ENCODE data around the gene SELPLG. TPM values are rescaled to one million over a fixed set of nuclear protein-coding genes. Genes with fewer than 3 reads are reported as not detected.

The SELPLG gene
- total and polyA plus RNA-seq, 4 donors, result 2.1 to 9.6 (median 4.8) TPM

DNA sequence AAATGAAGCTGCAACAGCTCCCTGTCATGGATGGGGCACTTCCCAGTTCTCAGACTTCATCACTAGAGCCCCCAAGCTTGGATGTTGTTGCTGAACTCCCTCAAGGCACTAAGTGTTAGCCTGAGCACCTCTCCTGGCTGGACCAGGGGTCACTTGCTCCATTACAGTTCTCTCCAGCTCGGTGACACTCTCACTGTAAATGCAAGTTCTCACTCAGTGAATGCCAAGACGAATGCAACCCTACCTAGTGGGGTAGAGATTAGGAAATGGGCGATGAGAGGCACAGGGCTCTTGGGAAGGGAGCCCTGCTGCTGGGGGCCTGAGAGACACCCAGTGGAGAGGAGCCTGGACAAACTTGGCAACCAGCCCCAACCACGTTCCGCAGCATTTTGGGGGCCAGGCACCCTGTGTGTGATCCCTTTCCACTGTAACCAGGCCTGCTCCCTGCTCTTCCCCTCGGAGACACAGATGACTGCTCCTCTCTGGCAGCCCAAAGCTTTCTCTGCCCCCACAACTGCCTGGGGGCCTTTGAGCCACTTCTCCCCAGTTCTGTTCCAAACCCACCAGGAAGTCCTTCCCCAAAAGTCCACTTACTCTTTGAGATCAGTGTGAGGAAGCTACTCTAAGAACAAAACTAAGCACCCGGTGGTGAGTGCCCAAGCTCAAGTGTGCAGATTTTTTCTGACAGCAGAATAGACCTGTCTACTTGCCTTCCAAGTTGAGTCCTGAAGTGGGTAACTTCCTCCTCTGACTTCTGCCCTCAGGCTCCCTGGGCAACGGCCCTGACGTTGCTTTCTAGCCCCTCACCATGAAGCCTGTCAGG is 8.0 kb upstream of the SELPLG start:
- DNase-seq (ENCODE audit: low spot score), result no peak
- 73% methylated on average over 9 of the region's 9 CpGs for WGBS
- TF ChIP-seq RXRA (IDR thresholded peaks at IDR 0.05) (no peak), EGR1 (IDR thresholded peaks at IDR 0.05; ENCODE audit: low read depth in 2 of 2) (no peak), RAD21 (IDR thresholded peaks at IDR 0.05) (no peak), GABPA (IDR thresholded peaks at IDR 0.05 in 1 of 2, conservative IDR thresholded peaks at IDR 0.05 in 1 of 2) (no peak), FOXA2 (IDR thresholded peaks at IDR 0.05) (no peak), HNF4A (conservative IDR thresholded peaks at IDR 0.05) (no peak), FOXA1 (IDR thresholded peaks at IDR 0.05) (no peak), MAX (IDR thresholded peaks at IDR 0.05) (no peak)
- TF ChIP-seq, protein P1, sequence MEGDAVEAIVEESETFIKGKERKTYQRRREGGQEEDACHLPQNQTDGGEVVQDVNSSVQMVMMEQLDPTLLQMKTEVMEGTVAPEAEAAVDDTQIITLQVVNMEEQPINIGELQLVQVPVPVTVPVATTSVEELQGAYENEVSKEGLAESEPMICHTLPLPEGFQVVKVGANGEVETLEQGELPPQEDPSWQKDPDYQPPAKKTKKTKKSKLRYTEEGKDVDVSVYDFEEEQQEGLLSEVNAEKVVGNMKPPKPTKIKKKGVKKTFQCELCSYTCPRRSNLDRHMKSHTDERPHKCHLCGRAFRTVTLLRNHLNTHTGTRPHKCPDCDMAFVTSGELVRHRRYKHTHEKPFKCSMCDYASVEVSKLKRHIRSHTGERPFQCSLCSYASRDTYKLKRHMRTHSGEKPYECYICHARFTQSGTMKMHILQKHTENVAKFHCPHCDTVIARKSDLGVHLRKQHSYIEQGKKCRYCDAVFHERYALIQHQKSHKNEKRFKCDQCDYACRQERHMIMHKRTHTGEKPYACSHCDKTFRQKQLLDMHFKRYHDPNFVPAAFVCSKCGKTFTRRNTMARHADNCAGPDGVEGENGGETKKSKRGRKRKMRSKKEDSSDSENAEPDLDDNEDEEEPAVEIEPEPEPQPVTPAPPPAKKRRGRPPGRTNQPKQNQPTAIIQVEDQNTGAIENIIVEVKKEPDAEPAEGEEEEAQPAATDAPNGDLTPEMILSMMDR (IDR thresholded peaks at IDR 0.05; ENCODE audit: low read depth, low read length, missing input control), result no peak
- H3K27me3 ChIP-seq (ENCODE audit: control insufficient read depth in 4 of 4, insufficient read depth in 4 of 4, low read length in 3 of 4), result no peaks in the 10 kb centered on the region
- H3K9ac ChIP-seq (ENCODE audit: low read depth in 1 of 2, low read length in 2 of 2), result no peak overlapping the region
- H3K36me3 ChIP-seq (ENCODE audit: control insufficient read depth in 4 of 4, insufficient read depth in 3 of 4, low read depth in 1 of 4, low read length in 3 of 4), result peaks cover 0 to 10% (median 2%) of the 10 kb centered on the region in 4 donors
- H3K4me3 ChIP-seq (ENCODE audit: low read depth in 1 of 3, low read length in 3 of 3), result no peak overlapping the region
- no peaks in the 10 kb centered on the region for H3K9me3 ChIP-seq (ENCODE audit: control insufficient read depth in 4 of 4, low read length in 3 of 4)
- peaks cover 0 to 14% (median 3%) of the 10 kb centered on the region in 4 donors for H3K4me1 ChIP-seq (ENCODE audit: control insufficient read depth in 4 of 4, insufficient read depth in 4 of 4, low read length in 3 of 4)
- H3K27ac ChIP-seq (ENCODE audit: low read depth in 1 of 2, low read length in 2 of 2), result no peak overlapping the region

DNA sequence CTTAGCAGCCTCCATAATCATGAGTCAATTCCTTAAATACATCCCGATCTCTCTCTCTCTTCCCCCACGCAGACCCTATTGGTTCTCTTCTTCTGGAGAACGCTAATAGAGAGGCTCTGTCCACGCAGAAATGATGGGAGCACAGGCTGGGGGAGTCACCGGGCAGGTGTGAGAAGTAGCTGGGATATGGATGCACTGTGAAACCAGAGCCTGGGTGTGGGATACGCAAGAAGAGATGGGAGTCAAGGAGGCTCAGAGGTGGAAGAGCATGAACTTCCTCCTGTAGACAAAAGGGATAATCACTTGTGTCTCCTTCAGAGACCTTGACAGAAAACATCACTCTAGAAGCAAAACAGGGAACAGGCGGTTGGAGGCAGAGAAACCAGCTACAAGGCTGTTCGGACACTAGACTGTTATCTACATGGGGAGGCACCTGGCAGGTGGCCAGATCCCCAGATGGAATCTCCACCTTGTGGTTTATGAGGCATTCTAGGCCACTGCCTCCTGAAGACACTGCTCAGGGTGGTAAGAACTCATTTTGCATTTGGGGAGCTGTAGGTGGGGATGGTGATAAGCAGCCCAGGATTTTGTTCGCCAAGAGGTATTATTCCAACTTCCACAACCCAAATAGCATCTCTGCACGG is 7.2 kb upstream of the SELPLG start:
- Histone ChIP-seq H3K4me3 (ENCODE audit: low read depth in 1 of 3, low read length in 3 of 3) (no peak overlapping the region), H3K9me3 (ENCODE audit: control insufficient read depth in 4 of 4, low read length in 3 of 4) (no peaks in the 10 kb centered on the region), H3K36me3 (ENCODE audit: control insufficient read depth in 4 of 4, insufficient read depth in 3 of 4, low read depth in 1 of 4, low read length in 3 of 4) (peaks cover 0 to 3% (median 0%) of the 10 kb centered on the region in 4 donors), H3K27ac (ENCODE audit: low read depth in 1 of 2, low read length in 2 of 2) (no peak overlapping the region), H3K9ac (ENCODE audit: low read depth in 1 of 2, low read length in 2 of 2) (no peak overlapping the region), H3K27me3 (ENCODE audit: control insufficient read depth in 4 of 4, insufficient read depth in 4 of 4, low read length in 3 of 4) (peaks cover 0 to 2% (median 0%) of the 10 kb centered on the region in 4 donors), H3K4me1 (ENCODE audit: control insufficient read depth in 4 of 4, insufficient read depth in 4 of 4, low read length in 3 of 4) (peaks cover 0 to 11% (median 3%) of the 10 kb centered on the region in 4 donors)
- TF ChIP-seq HNF4G (IDR thresholded peaks at IDR 0.05), result no peak
- TF ChIP-seq, protein P1 (IDR thresholded peaks at IDR 0.05; ENCODE audit: low read depth, low read length, missing input control), result no peak
- TF ChIP-seq, protein P2, sequence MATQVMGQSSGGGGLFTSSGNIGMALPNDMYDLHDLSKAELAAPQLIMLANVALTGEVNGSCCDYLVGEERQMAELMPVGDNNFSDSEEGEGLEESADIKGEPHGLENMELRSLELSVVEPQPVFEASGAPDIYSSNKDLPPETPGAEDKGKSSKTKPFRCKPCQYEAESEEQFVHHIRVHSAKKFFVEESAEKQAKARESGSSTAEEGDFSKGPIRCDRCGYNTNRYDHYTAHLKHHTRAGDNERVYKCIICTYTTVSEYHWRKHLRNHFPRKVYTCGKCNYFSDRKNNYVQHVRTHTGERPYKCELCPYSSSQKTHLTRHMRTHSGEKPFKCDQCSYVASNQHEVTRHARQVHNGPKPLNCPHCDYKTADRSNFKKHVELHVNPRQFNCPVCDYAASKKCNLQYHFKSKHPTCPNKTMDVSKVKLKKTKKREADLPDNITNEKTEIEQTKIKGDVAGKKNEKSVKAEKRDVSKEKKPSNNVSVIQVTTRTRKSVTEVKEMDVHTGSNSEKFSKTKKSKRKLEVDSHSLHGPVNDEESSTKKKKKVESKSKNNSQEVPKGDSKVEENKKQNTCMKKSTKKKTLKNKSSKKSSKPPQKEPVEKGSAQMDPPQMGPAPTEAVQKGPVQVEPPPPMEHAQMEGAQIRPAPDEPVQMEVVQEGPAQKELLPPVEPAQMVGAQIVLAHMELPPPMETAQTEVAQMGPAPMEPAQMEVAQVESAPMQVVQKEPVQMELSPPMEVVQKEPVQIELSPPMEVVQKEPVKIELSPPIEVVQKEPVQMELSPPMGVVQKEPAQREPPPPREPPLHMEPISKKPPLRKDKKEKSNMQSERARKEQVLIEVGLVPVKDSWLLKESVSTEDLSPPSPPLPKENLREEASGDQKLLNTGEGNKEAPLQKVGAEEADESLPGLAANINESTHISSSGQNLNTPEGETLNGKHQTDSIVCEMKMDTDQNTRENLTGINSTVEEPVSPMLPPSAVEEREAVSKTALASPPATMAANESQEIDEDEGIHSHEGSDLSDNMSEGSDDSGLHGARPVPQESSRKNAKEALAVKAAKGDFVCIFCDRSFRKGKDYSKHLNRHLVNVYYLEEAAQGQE (IDR thresholded peaks at IDR 0.05), result no peak
- TF ChIP-seq RAD21 (IDR thresholded peaks at IDR 0.05), result no peak
- TF ChIP-seq HNF4A (conservative IDR thresholded peaks at IDR 0.05), result no peak
- TF ChIP-seq JUND (IDR thresholded peaks at IDR 0.05), result no peak
- TF ChIP-seq, protein P3, sequence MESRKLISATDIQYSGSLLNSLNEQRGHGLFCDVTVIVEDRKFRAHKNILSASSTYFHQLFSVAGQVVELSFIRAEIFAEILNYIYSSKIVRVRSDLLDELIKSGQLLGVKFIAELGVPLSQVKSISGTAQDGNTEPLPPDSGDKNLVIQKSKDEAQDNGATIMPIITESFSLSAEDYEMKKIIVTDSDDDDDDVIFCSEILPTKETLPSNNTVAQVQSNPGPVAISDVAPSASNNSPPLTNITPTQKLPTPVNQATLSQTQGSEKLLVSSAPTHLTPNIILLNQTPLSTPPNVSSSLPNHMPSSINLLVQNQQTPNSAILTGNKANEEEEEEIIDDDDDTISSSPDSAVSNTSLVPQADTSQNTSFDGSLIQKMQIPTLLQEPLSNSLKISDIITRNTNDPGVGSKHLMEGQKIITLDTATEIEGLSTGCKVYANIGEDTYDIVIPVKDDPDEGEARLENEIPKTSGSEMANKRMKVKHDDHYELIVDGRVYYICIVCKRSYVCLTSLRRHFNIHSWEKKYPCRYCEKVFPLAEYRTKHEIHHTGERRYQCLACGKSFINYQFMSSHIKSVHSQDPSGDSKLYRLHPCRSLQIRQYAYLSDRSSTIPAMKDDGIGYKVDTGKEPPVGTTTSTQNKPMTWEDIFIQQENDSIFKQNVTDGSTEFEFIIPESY (IDR thresholded peaks at IDR 0.05), result no peak
- TF ChIP-seq MAX (IDR thresholded peaks at IDR 0.05), result no peak
- no peak for TF ChIP-seq SP1 (IDR thresholded peaks at IDR 0.05)
- no peak for TF ChIP-seq GABPA (IDR thresholded peaks at IDR 0.05 in 1 of 2, conservative IDR thresholded peaks at IDR 0.05 in 1 of 2)
- no peak for TF ChIP-seq NR2F2 (IDR thresholded peaks at IDR 0.05)
- 85% methylated on average over 10 of the region's 10 CpGs for WGBS
- no peak for DNase-seq (ENCODE audit: low spot score)

Data from liver (tissue), 9 donors.